K562 (cell line): ENCODE data around the gene LYST. TPM values are rescaled to one million over a fixed set of nuclear protein-coding genes. Genes with fewer than 3 reads are reported as not detected.

Experiments
- ATAC-seq: fragments of 200-7000 bp; cut with Tn5 transposase; 3 replicates; pipeline ENCODE4 v1.9.1; 2020; ENCODE audit warnings: moderate library complexity
- BruUV-seq: library from RNA; stranded (reverse); fragments of 400-500 nt; replicated peaks from 2 replicates; lab custom pipeline; 2021; lab: Mats Ljungman, UMichigan
- CTCF ChIA-PET: fragments of 300-600 bp; formaldehyde crosslinking; extraction: SDS; loops from one replicate; lab custom pipeline; 2021; ENCODE audit warnings: low intra/inter-chr PET ratio; lab: Yijun Ruan, JAX
- POLR2A ChIA-PET: fragments of 300-600, 350-650 bp; sonication (Branson Sonifier 250); formaldehyde crosslinking; extraction: SDS; loops from one replicate; lab custom pipeline; 2021; ENCODE audit warnings: antibody characterized with exemption, inconsistent platforms; lab: Yijun Ruan, JAX
- DNase-seq, 4 experiments: peaks; one replicate each; pipeline versions ENCODE4 v3.0.0 to v3.0.0-alpha.2; 2011 to 2018; ENCODE audit warnings: low spot score in 3 of 4, mixed read lengths in 3 of 4; ENCODE audit errors: extremely low read depth in 1 of 4
- FAIRE-seq: peaks from 2 replicates; lab custom pipeline; 2011; peaks lifted over from hg19 to GRCh38; lab: Jason Lieb, UNC
- H2AFZ ChIP-seq: 2 replicates; pipeline ENCODE4 v1.6.0; 2011; ENCODE audit warnings: low read depth, low read length, control low read depth, inconsistent platforms
- H3K27ac ChIP-seq: fragments of 200-600 bp; 3 replicates; pipeline ENCODE4 v1.8.0; 2011; ENCODE audit warnings: low read depth, mild to moderate bottlenecking, control low read depth, inconsistent platforms, low read length, moderate library complexity, mixed read lengths; ENCODE audit errors: extremely low read depth
- H3K27me3 ChIP-seq, 2 experiments: fragments of 300-600 bp in 1 of 2; 2 replicates in 1 of 2; 3 replicates in 1 of 2; pipeline versions ENCODE4 v1.6.0 to v1.8.0; 2011; ENCODE audit warnings: inconsistent platforms in 2 of 2, low read length in 2 of 2, mild to moderate bottlenecking in 1 of 2, mixed read lengths in 1 of 2, moderate library complexity in 1 of 2; ENCODE audit not compliant: control insufficient read depth in 2 of 2, insufficient read depth in 2 of 2
- H3K36me3 ChIP-seq: fragments of 300-600 bp; 3 replicates; pipeline ENCODE4 v1.8.0; 2011; ENCODE audit warnings: mild to moderate bottlenecking, low read length, inconsistent platforms; ENCODE audit not compliant: control insufficient read depth, insufficient read depth
- H3K4me1 ChIP-seq, 2 experiments: fragments of 200-600 bp in 1 of 2; replicated peaks in 1 of 2; 2 replicates in 1 of 2; 3 replicates in 1 of 2; pipeline versions ENCODE4 v1.5.1 to v1.8.0; 2011; ENCODE audit warnings: inconsistent platforms in 2 of 2, low read length in 2 of 2, mild to moderate bottlenecking in 1 of 2, mixed read lengths in 1 of 2, moderate library complexity in 1 of 2; ENCODE audit not compliant: control insufficient read depth in 2 of 2, insufficient read depth in 2 of 2
- H3K4me2 ChIP-seq: 2 replicates; pipeline ENCODE4 v1.6.1; 2011; ENCODE audit warnings: low read length, control low read depth, inconsistent platforms, mixed read lengths; ENCODE audit not compliant: insufficient read depth
- H3K4me3 ChIP-seq: fragments of 200-600 bp; sonication (generic), shearing (Covaris generic); 2 replicates; pipeline ENCODE4 v1.5.1; 2016; ENCODE audit warnings: control low read depth, inconsistent platforms
- H3K79me2 ChIP-seq: fragments of 200-600 bp; 3 replicates; pipeline ENCODE4 v1.8.0; 2011; ENCODE audit warnings: low read length, inconsistent platforms; ENCODE audit not compliant: control insufficient read depth, insufficient read depth
- H3K9ac ChIP-seq, 2 experiments: 2 replicates each; pipeline versions ENCODE4 v1.6.0 to v1.6.1; 2011; ENCODE audit warnings: low read depth in 2 of 2, low read length in 2 of 2, control low read depth in 1 of 2, inconsistent platforms in 1 of 2, mild to moderate bottlenecking in 1 of 2, mixed read lengths in 1 of 2; ENCODE audit not compliant: insufficient read depth in 1 of 2
- H3K9me1 ChIP-seq: one replicate; pipeline ENCODE4 v1.6.0; 2011; ENCODE audit warnings: inconsistent platforms, mild to moderate bottlenecking, low read length, moderate library complexity; ENCODE audit not compliant: control insufficient read depth, insufficient read depth
- H3K9me3 ChIP-seq: replicated peaks from 2 replicates; pipeline ENCODE4 v1.5.1; 2011; ENCODE audit warnings: low read depth, low read length, inconsistent platforms; ENCODE audit not compliant: control insufficient read depth, insufficient read depth
- H4K20me1 ChIP-seq: replicated peaks from 2 replicates; pipeline ENCODE4 v1.6.1; 2011; ENCODE audit warnings: low read length, inconsistent platforms, mixed read lengths; ENCODE audit not compliant: control insufficient read depth, insufficient read depth
- ATF4 ChIP-seq: fragments of 450-650 bp; formaldehyde crosslinking; IDR thresholded peaks from 2 replicates; pipeline ENCODE4 v1.4.0; 2022; ENCODE audit warnings: mild to moderate bottlenecking, moderate library complexity
- BRCA1 ChIP-seq, 2 experiments: fragments of 450-650 bp in 1 of 2; sonication (generic) in 1 of 2; formaldehyde crosslinking in 1 of 2; IDR thresholded peaks; 2 replicates each; pipeline versions ENCODE4 v1.5.0 to v1.6.1; 2017 to 2020; ENCODE audit warnings: mild to moderate bottlenecking in 1 of 2, missing genetic modification reagents in 1 of 2
- CHD2 ChIP-seq: IDR thresholded peaks from 2 replicates; pipeline ENCODE4 v1.6.1; 2011; ENCODE audit warnings: low read depth, low read length
- FOXJ2 ChIP-seq: fragments of 200-800 bp; sonication (Bioruptor generic); IDR thresholded peaks from 2 replicates; pipeline ENCODE4 v1.6.1; 2016; ENCODE audit warnings: missing genetic modification characterization, missing compliant biosample characterization
- GATAD2A ChIP-seq: fragments of 450-650 bp; IDR thresholded peaks from 2 replicates; pipeline ENCODE4 v1.6.1; 2017
- PKNOX1 ChIP-seq: fragments of 450-650 bp; IDR thresholded peaks from 2 replicates; pipeline ENCODE4 v1.6.1; 2016
- POLR2G ChIP-seq: fragments of 200-400 bp; formaldehyde crosslinking; IDR thresholded peaks from 2 replicates; pipeline ENCODE4 v1.6.1; 2017; ENCODE audit warnings: low read depth, mild to moderate bottlenecking, antibody characterized with exemption, low read length, moderate library complexity
- STAG1 ChIP-seq: sonication (generic); formaldehyde crosslinking; IDR thresholded peaks from 2 replicates; pipeline ENCODE4 v1.5.0; 2020; ENCODE audit warnings: missing genetic modification reagents, borderline replicate concordance
- ZBTB34 ChIP-seq: fragments of 250-450 bp; sonication (Bioruptor Pico); IDR thresholded peaks from 2 replicates; pipeline ENCODE4 v1.8.0; 2021; ENCODE audit warnings: mild to moderate bottlenecking, moderate library complexity
- ZFP36 ChIP-seq: fragments of 150-350 bp; IDR thresholded peaks from 2 replicates; pipeline ENCODE4 v1.6.1; 2018; ENCODE audit warnings: low read length, low read depth; ENCODE audit not compliant: partially characterized antibody
- ZNF311 ChIP-seq: fragments of 250-450 bp; sonication (Bioruptor Pico); IDR thresholded peaks from 2 replicates; pipeline ENCODE4 v1.4.0; 2020; ENCODE audit warnings: mild to moderate bottlenecking, moderate library complexity
- ZNF41 ChIP-seq: fragments of 250-450 bp; sonication (Bioruptor Pico); conservative IDR thresholded peaks from 2 replicates; pipeline ENCODE4 v1.4.0; 2020; ENCODE audit warnings: mild to moderate bottlenecking
- ZNF717 ChIP-seq: fragments of 250-450 bp; sonication (Bioruptor Pico); IDR thresholded peaks from 2 replicates; pipeline ENCODE4 v1.5.0; 2021
- ZNF75A ChIP-seq: fragments of 450-650 bp; formaldehyde crosslinking; IDR thresholded peaks from 2 replicates; pipeline ENCODE4 v1.4.0; 2020; ENCODE audit warnings: mild to moderate bottlenecking
- in situ Hi-C: fragments of 300-500 bp; cut with MboI; formaldehyde crosslinking; loops from 4 replicates; pipeline ENCODE4 v1.15.0; 2018; ENCODE audit warnings: inconsistent platforms, mixed read lengths
- intact Hi-C: fragments of 100-400 bp; cut with micrococcal nuclease; formaldehyde crosslinking; loops from 2 replicates; pipeline ENCODE4 v1.14.2; 2022
- polyA plus RNA-seq, 8 experiments: library from polyadenylated mRNA; depleted of rRNA in 4 of 8; stranded (reverse) in 5 of 8; unstranded in 3 of 8; fragments of >200 nt; fragmentation: Nextera tagmentation in 2 of 8; fragmentation: Illumina TruSeq in 1 of 8; extraction: Ambion mirVana in 2 of 8; extraction: Trizol in 1 of 8; gene quantifications; 2 replicates each; pipeline versions ENCODE4 v1.2.1 to v1.2.3, GENCODE V29; 2011 to 2014; ENCODE audit warnings: inconsistent platforms in 1 of 8, missing spikeins in 1 of 8
- total RNA-seq, 7 experiments: library from RNA; depleted of rRNA in 6 of 7; stranded (reverse); fragments of >200 nt in 6 of 7; fragmentation: Illumina TruSeq in 2 of 7; extraction: Trizol in 2 of 7; gene quantifications; 2 replicates each; pipeline versions ENCODE4 v1.2.1 to v1.2.3, GENCODE V29; 2011 to 2021; ENCODE audit warnings: low replicate concordance in 1 of 7
- TF ChIP-seq, protein P1 (sequence below): fragments of 450-650 bp; IDR thresholded peaks from 2 replicates; pipeline ENCODE4 v1.6.1; 2016; ENCODE audit warnings: borderline replicate concordance
- TF ChIP-seq, protein P2 (sequence below): IDR thresholded peaks from 3 replicates; pipeline ENCODE4 v1.6.1; 2011; ENCODE audit warnings: borderline replicate concordance, mild to moderate bottlenecking, moderate library complexity; ENCODE audit not compliant: insufficient read length; ENCODE audit errors: extremely low read depth

LYST gene
- total and polyA plus RNA-seq, 9 of the 15 experiments (the other 6 are each of a cell fraction or from before 2014, with no cell fraction given): 0.73 to 2.4 (median 1.4) TPM

GRCh38 chr1:235790123-235790522 is 76.6 kb downstream of the LYST start:
- Histone ChIP-seq H3K9me3 (no peaks in the 10 kb centered on the region), H3K27me3 (peaks cover 4% of the 10 kb centered on the region in 2 experiments; a peak in 2 of 5 replicates), H3K27ac (no peak overlapping the region), H3K9ac (no peak overlapping the region), H3K4me1 (no peaks in the 10 kb centered on the region), H2AFZ (no peak overlapping the region), H3K4me3 (no peak overlapping the region), H3K36me3 (no peaks in the 10 kb centered on the region), H3K79me2 (no peaks in the 10 kb centered on the region), H4K20me1 (no peaks in the 10 kb centered on the region), H3K9me1 (no peaks in the 10 kb centered on the region), H3K4me2 (no peak overlapping the region)
- ATAC-seq: no peak
- in situ Hi-C loops (loop anchor here (10.0 kb wide), 1 partner anchor 695 kb away; no protein-coding TSS in a partner anchor), intact Hi-C loops (no loop called here)
- DNase-seq: no peak
- no TSS peak for BruUV-seq
- no peak for FAIRE-seq
- ChIA-PET CTCF (no interaction called here), POLR2A (interaction anchor here (1.4 kb wide), 1 partner anchor 285 kb away, joined by 3 read pairs; no protein-coding TSS in a partner anchor)
- TF ChIP-seq ZNF311 (CRISPR knock-in tag) (no peak), ATF4 (CRISPR knock-in tag) (no peak), ZBTB34 (CRISPR knock-in tag) (no peak), CHD2 (no peak), FOXJ2 (no peak), GATAD2A (no peak), POLR2G (no peak), PKNOX1 (no peak), ZNF717 (CRISPR knock-in tag) (no peak), BRCA1 (IDR thresholded peaks at IDR 0.05) (no peak), BRCA1 (CRISPR knock-in tag; IDR thresholded peaks at IDR 0.05) (no peak), STAG1 (CRISPR knock-in tag) (no peak), ZFP36 (no peak), ZNF75A (CRISPR knock-in tag) (no peak), ZNF41 (CRISPR knock-in tag) (no peak)
- TF ChIP-seq, protein P1, sequence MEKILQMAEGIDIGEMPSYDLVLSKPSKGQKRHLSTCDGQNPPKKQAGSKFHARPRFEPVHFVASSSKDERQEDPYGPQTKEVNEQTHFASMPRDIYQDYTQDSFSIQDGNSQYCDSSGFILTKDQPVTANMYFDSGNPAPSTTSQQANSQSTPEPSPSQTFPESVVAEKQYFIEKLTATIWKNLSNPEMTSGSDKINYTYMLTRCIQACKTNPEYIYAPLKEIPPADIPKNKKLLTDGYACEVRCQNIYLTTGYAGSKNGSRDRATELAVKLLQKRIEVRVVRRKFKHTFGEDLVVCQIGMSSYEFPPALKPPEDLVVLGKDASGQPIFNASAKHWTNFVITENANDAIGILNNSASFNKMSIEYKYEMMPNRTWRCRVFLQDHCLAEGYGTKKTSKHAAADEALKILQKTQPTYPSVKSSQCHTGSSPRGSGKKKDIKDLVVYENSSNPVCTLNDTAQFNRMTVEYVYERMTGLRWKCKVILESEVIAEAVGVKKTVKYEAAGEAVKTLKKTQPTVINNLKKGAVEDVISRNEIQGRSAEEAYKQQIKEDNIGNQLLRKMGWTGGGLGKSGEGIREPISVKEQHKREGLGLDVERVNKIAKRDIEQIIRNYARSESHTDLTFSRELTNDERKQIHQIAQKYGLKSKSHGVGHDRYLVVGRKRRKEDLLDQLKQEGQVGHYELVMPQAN: no peak
- TF ChIP-seq, protein P2, sequence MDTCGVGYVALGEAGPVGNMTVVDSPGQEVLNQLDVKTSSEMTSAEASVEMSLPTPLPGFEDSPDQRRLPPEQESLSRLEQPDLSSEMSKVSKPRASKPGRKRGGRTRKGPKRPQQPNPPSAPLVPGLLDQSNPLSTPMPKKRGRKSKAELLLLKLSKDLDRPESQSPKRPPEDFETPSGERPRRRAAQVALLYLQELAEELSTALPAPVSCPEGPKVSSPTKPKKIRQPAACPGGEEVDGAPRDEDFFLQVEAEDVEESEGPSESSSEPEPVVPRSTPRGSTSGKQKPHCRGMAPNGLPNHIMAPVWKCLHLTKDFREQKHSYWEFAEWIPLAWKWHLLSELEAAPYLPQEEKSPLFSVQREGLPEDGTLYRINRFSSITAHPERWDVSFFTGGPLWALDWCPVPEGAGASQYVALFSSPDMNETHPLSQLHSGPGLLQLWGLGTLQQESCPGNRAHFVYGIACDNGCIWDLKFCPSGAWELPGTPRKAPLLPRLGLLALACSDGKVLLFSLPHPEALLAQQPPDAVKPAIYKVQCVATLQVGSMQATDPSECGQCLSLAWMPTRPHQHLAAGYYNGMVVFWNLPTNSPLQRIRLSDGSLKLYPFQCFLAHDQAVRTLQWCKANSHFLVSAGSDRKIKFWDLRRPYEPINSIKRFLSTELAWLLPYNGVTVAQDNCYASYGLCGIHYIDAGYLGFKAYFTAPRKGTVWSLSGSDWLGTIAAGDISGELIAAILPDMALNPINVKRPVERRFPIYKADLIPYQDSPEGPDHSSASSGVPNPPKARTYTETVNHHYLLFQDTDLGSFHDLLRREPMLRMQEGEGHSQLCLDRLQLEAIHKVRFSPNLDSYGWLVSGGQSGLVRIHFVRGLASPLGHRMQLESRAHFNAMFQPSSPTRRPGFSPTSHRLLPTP: no peak
